Esophagus squamous epithelium (tissue), 4 donors: ENCODE measurements around the gene POC5.

Experiments
- CTCF ChIP-seq, 6 experiments: fragments of 450-650 bp in 4 of 6; fragments of 200-600 bp in 2 of 6; sonication (generic) in 2 of 6; IDR thresholded peaks; one replicate each; pipeline ENCODE4 v1.5.1; 2016 to 2019; ENCODE audit warnings: antibody characterized with exemption in 6 of 6, mild to moderate bottlenecking in 4 of 6, moderate library complexity in 4 of 6
- POLR2A ChIP-seq, 4 donors: fragments of 450-650 bp; IDR thresholded peaks; one replicate each; pipeline ENCODE4 v1.6.1; 2017; ENCODE audit warnings: antibody characterized with exemption in 4 of 4, mild to moderate bottlenecking in 4 of 4, moderate library complexity in 3 of 4

- no peak for TF ChIP-seq POLR2A (IDR thresholded peaks at IDR 0.05)
- TF ChIP-seq CTCF (IDR thresholded peaks at IDR 0.05), result no peak
These were observed 76.4 kb downstream of the POC5 start for GRCh38 chr5:75640826-75641225.
